Smooth muscle cell (in vitro differentiated cells): ENCODE measurements around the gene ZNF575. TPM values are rescaled to one million over a fixed set of nuclear protein-coding genes. Genes with fewer than 3 reads are reported as not detected.

Experiments used
- DNase-seq: peaks from one replicate; lab custom pipeline; 2025; ENCODE audit not compliant: unreplicated experiment; lab: John Stamatoyannopoulos, UW
- H2AFZ ChIP-seq: fragments of 200-600 bp; sonication (generic); 2 replicates; pipeline ENCODE4 v1.6.0; 2016; ENCODE audit warnings: antibody characterized with exemption, low read depth, mild to moderate bottlenecking
- H3F3A ChIP-seq: fragments of 200-600 bp; sonication (generic); 2 replicates; pipeline ENCODE4 v1.6.0; 2017; ENCODE audit warnings: antibody characterized with exemption, low read depth
- H3K27ac ChIP-seq: fragments of 200-600 bp; sonication (generic); 2 replicates; pipeline ENCODE4 v1.5.1; 2016; ENCODE audit warnings: low read depth, mild to moderate bottlenecking
- H3K27me3 ChIP-seq: fragments of 200-600 bp; sonication (generic); 2 replicates; pipeline ENCODE4 v1.6.1; 2016; ENCODE audit warnings: low read depth, mild to moderate bottlenecking
- H3K36me3 ChIP-seq: fragments of 200-600 bp; sonication (generic); 2 replicates; pipeline ENCODE4 v1.5.1; 2016; ENCODE audit warnings: low read depth
- H3K4me1 ChIP-seq: fragments of 200-600 bp; sonication (generic); 2 replicates; pipeline ENCODE4 v1.5.1; 2016; ENCODE audit warnings: low read depth
- H3K4me2 ChIP-seq: fragments of 200-600 bp; sonication (generic); 2 replicates; pipeline ENCODE4 v1.6.0; 2016; ENCODE audit warnings: mild to moderate bottlenecking
- H3K4me3 ChIP-seq: fragments of 200-600 bp; sonication (generic); 2 replicates; pipeline ENCODE4 v1.5.1; 2016; ENCODE audit warnings: mild to moderate bottlenecking
- H3K79me2 ChIP-seq: fragments of 200-600 bp; sonication (generic); 2 replicates; pipeline ENCODE4 v1.6.0; 2016; ENCODE audit warnings: low read depth, mild to moderate bottlenecking
- H3K9ac ChIP-seq: fragments of 200-600 bp; sonication (generic); 2 replicates; pipeline ENCODE4 v1.6.0; 2016; ENCODE audit warnings: low read depth
- H3K9me3 ChIP-seq: fragments of 200-600 bp; sonication (generic); replicated peaks from 2 replicates; pipeline ENCODE4 v1.5.1; 2016; ENCODE audit warnings: low read depth
- H4K20me1 ChIP-seq: fragments of 200-600 bp; sonication (generic); 2 replicates; pipeline ENCODE4 v1.6.0; 2016; ENCODE audit warnings: low read depth
- WGBS: methylation state at CpG from one replicate; pipeline ENCODE4 v1.1.7; 2016; ENCODE audit warnings: low lambda C conversion rate; 5-methylcytosine and 5-hydroxymethylcytosine counted together
- polyA plus RNA-seq: library from polyadenylated mRNA; unstranded; fragments of >200 nt; fragmentation: Nextera tagmentation; extraction: Ambion mirVana; gene quantifications from 2 replicates; pipeline ENCODE4 v1.2.1, GENCODE V29; 2016
- total RNA-seq: library from RNA; depleted of rRNA; stranded (reverse); fragments of >200 nt; gene quantifications from 2 replicates; pipeline ENCODE4 v1.2.3, GENCODE V29; 2014
- TF ChIP-seq, protein P1 (sequence below): fragments of 200-600 bp; sonication (generic); IDR thresholded peaks from 2 replicates; pipeline ENCODE4 v1.5.1; 2017; ENCODE audit warnings: borderline replicate concordance, mild to moderate bottlenecking, antibody characterized with exemption; ENCODE audit not compliant: insufficient read depth, poor library complexity, severe bottlenecking

ZNF575 gene, protein sequence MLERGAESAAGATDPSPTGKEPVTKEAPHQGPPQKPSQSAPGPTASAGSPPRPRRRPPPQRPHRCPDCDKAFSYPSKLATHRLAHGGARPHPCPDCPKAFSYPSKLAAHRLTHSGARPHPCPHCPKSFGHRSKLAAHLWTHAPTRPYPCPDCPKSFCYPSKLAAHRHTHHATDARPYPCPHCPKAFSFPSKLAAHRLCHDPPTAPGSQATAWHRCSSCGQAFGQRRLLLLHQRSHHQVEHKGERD
- 0.18 TPM in 1 of 2 replicates, not detected in the other for total RNA-seq
- polyA plus RNA-seq, result 1.7 and 2.4 TPM in 2 replicates

- WGBS, result 1% methylated on average over 46 of the region's 47 CpGs
- Histone ChIP-seq H3K27me3 (no peaks in the 10 kb centered on the region), H3F3A (no peaks in the 10 kb centered on the region), H3K9me3 (no peaks in the 10 kb centered on the region), H3K4me1 (peaks cover 4% of the 10 kb centered on the region), H3K4me2 (peak within 1 kb of the TSS; percentile 85), H3K36me3 (peaks cover 2% of the 10 kb centered on the region), H4K20me1 (no peaks in the 10 kb centered on the region), H3K9ac (no peak within 1 kb of the TSS), H3K4me3 (peak within 1 kb of the TSS; percentile 53), H3K79me2 (no peaks in the 10 kb centered on the region), H3K27ac (peak within 1 kb of the TSS; percentile 44), H2AFZ (no peak within 1 kb of the TSS)
- DNase-seq, result peak; percentile 84
- TF ChIP-seq, protein P1, sequence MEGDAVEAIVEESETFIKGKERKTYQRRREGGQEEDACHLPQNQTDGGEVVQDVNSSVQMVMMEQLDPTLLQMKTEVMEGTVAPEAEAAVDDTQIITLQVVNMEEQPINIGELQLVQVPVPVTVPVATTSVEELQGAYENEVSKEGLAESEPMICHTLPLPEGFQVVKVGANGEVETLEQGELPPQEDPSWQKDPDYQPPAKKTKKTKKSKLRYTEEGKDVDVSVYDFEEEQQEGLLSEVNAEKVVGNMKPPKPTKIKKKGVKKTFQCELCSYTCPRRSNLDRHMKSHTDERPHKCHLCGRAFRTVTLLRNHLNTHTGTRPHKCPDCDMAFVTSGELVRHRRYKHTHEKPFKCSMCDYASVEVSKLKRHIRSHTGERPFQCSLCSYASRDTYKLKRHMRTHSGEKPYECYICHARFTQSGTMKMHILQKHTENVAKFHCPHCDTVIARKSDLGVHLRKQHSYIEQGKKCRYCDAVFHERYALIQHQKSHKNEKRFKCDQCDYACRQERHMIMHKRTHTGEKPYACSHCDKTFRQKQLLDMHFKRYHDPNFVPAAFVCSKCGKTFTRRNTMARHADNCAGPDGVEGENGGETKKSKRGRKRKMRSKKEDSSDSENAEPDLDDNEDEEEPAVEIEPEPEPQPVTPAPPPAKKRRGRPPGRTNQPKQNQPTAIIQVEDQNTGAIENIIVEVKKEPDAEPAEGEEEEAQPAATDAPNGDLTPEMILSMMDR, result no peak
These were observed at the start of gene ZNF575 for GRCh38 chr19:43532962-43533545. Gene ZNF575 (plus strand): TSS chr19:43533188. CDS start chr19:43534423, 1,235 bp downstream.

GRCh38 chr19:43483281-43483680 lies 49.7 kb upstream of the ZNF575 start:
- WGBS, result 90% methylated on average over 6 of the region's 6 CpGs
- no peaks in the 10 kb centered on the region for H3F3A ChIP-seq

GRCh38 chr19:43485951-43486350 lies 47.0 kb upstream of the ZNF575 start:
- no peak overlapping the region for H3K27ac ChIP-seq
- no peaks in the 10 kb centered on the region for H3K9me3 ChIP-seq
- no peaks in the 10 kb centered on the region for H4K20me1 ChIP-seq
- no peak overlapping the region for H2AFZ ChIP-seq
- no peaks in the 10 kb centered on the region for H3K36me3 ChIP-seq
- WGBS, result 95% methylated on average over 6 of the region's 6 CpGs
- TF ChIP-seq, protein P1, result no peak
- DNase-seq, result no peak
- H3K79me2 ChIP-seq, result no peaks in the 10 kb centered on the region
- H3K4me2 ChIP-seq, result no peak overlapping the region
- no peaks in the 10 kb centered on the region for H3F3A ChIP-seq
- H3K4me1 ChIP-seq, result no peaks in the 10 kb centered on the region
- no peak overlapping the region for H3K9ac ChIP-seq
- H3K4me3 ChIP-seq, result no peak overlapping the region
- no peaks in the 10 kb centered on the region for H3K27me3 ChIP-seq

More at GRCh38 chr19:43483281-43483680, 49.7 kb upstream of the ZNF575 start:
- Histone ChIP-seq H3K36me3 (no peaks in the 10 kb centered on the region), H3K9me3 (no peaks in the 10 kb centered on the region), H3K79me2 (no peaks in the 10 kb centered on the region), H4K20me1 (no peaks in the 10 kb centered on the region), H3K27me3 (no peaks in the 10 kb centered on the region), H3K4me2 (no peak overlapping the region), H2AFZ (no peak overlapping the region), H3K9ac (no peak overlapping the region), H3K27ac (no peak overlapping the region), H3K4me3 (no peak overlapping the region), H3K4me1 (no peaks in the 10 kb centered on the region)
- TF ChIP-seq, protein P1, result no peak
- DNase-seq, result no peak
